Measurements from ENCODE around the gene PTPRR. TPM values are rescaled to one million over a fixed set of nuclear protein-coding genes. Genes with fewer than 3 reads are reported as not detected.

PTPRR gene
- total and polyA plus RNA-seq, 4 donors = 0.17 to 1.5 (median 0.61) TPM

DNA sequence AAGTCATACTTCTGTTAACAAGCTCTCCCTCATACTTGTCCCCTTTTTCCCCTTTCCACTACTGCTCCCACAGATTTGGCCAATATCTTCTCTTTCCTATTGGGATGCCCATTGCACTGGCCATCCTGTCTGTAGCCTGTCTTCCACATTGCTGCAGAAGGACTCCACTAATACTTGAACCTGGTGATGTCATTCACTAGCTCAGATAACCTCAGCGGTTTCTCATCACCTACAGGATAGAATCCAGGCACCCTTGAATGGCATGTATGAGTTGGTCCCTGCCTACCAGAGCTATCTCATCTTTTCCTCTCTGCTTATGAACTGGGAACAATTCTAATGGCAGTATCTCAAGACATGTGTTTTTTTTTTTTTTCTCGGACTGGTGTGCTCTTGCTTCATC, 84.6 kb downstream of the PTPRR start:
- 87 to 89% methylated on average over 2 of the region's 2 CpGs for WGBS, 2 donors
- Histone ChIP-seq H3K4me3 (no peak overlapping the region), H3K27me3 (ENCODE audit: control insufficient read depth in 3 of 3, insufficient read depth in 3 of 3, low read length in 2 of 3) (no peaks in the 10 kb centered on the region), H3K36me3 (ENCODE audit: control insufficient read depth in 4 of 4, insufficient read depth in 4 of 4, low read length in 4 of 4) (no peaks in the 10 kb centered on the region), H3K4me1 (ENCODE audit: control insufficient read depth in 5 of 5, insufficient read depth in 5 of 5, low read length in 5 of 5) (no peaks in the 10 kb centered on the region), H3K9ac (ENCODE audit: insufficient read depth in 1 of 2, low read length in 2 of 2) (no peak overlapping the region), H3K9me3 (ENCODE audit: control insufficient read depth in 4 of 4, insufficient read depth in 3 of 4, low read length in 3 of 4) (no peaks in the 10 kb centered on the region), H3K27ac (ENCODE audit: low read depth in 1 of 2, low read length in 1 of 2) (no peak overlapping the region)
- no peak for ATAC-seq (ENCODE audit: insufficient read depth, low FRiP score)
- no peak for DNase-seq
- no peak for TF ChIP-seq CTCF (IDR thresholded peaks at IDR 0.05; ENCODE audit: control extremely low read depth, extremely low read depth)

DNA sequence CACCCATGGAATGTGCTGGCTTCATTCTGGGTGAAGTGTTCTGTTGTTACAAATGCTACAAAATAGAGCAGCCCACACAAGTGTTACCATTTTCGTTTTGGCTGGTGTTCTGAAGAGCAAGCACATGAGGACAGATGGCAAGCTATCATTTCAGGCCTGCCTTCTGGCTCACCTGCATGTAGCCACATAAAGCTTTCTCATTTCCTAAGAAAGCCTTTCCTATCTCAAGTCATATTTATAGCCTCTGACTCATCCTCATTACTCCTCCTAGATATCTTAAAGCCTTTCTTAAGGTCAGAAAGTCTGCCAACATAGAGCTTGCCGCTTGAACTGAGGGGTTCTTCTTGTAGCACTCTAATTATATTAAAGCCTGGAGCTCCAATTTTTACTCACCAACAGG, 89.0 kb downstream of the PTPRR start:
- TF ChIP-seq CTCF (IDR thresholded peaks at IDR 0.05; ENCODE audit: control extremely low read depth, extremely low read depth) = no peak
- H3K27me3 ChIP-seq (ENCODE audit: control insufficient read depth in 3 of 3, insufficient read depth in 3 of 3, low read length in 2 of 3) = no peaks in the 10 kb centered on the region
- no peaks in the 10 kb centered on the region for H3K36me3 ChIP-seq (ENCODE audit: control insufficient read depth in 4 of 4, insufficient read depth in 4 of 4, low read length in 4 of 4)
- ATAC-seq (ENCODE audit: insufficient read depth, low FRiP score) (no peak), DNase-seq (no peak)
- 65 to 69% methylated on average over 2 of the region's 2 CpGs for WGBS, 2 donors
- H3K9me3 ChIP-seq (ENCODE audit: control insufficient read depth in 4 of 4, insufficient read depth in 3 of 4, low read length in 3 of 4) = no peaks in the 10 kb centered on the region
- H3K4me1 ChIP-seq (ENCODE audit: control insufficient read depth in 5 of 5, insufficient read depth in 5 of 5, low read length in 5 of 5) = peaks cover 0 to 3% (median 0%) of the 10 kb centered on the region in 5 donors
- no peak overlapping the region for H3K9ac ChIP-seq (ENCODE audit: insufficient read depth in 1 of 2, low read length in 2 of 2)
- no peak overlapping the region for H3K27ac ChIP-seq (ENCODE audit: low read depth in 1 of 2, low read length in 1 of 2)
- H3K4me3 ChIP-seq = no peak overlapping the region

GRCh38 chr12:70830221-70831061, 90.1 kb downstream of the PTPRR start:
- Histone ChIP-seq H3K9me3 (ENCODE audit: control insufficient read depth in 4 of 4, insufficient read depth in 3 of 4, low read length in 3 of 4) (no peaks in the 10 kb centered on the region), H3K4me3 (no peak overlapping the region), H3K27me3 (ENCODE audit: control insufficient read depth in 3 of 3, insufficient read depth in 3 of 3, low read length in 2 of 3) (no peaks in the 10 kb centered on the region), H3K4me1 (ENCODE audit: control insufficient read depth in 5 of 5, insufficient read depth in 5 of 5, low read length in 5 of 5) (peaks cover 0 to 3% (median 0%) of the 10 kb centered on the region in 5 donors), H3K9ac (ENCODE audit: insufficient read depth in 1 of 2, low read length in 2 of 2) (no peak overlapping the region), H3K36me3 (ENCODE audit: control insufficient read depth in 4 of 4, insufficient read depth in 4 of 4, low read length in 4 of 4) (no peaks in the 10 kb centered on the region), H3K27ac (ENCODE audit: low read depth in 1 of 2, low read length in 1 of 2) (no peak overlapping the region)
- 80 to 87% methylated on average over 4 of the region's 4 CpGs for WGBS, 2 donors
- no peak for ATAC-seq (ENCODE audit: insufficient read depth, low FRiP score)
- no peak for DNase-seq
- no peak for TF ChIP-seq CTCF (IDR thresholded peaks at IDR 0.05; ENCODE audit: control extremely low read depth, extremely low read depth)

Measured in lung (tissue), 12 donors.